ENCODE results near the gene FBXO40. TPM values are rescaled to one million over a fixed set of nuclear protein-coding genes. Genes with fewer than 3 reads are reported as not detected.

The FBXO40 gene
- total and polyA plus RNA-seq, 10 of the 15 experiments (the other 5 are each of a cell fraction or from before 2014, with no cell fraction given) = 0.03 to 0.05 (median 0.04) TPM; not detected in 7

DNA sequence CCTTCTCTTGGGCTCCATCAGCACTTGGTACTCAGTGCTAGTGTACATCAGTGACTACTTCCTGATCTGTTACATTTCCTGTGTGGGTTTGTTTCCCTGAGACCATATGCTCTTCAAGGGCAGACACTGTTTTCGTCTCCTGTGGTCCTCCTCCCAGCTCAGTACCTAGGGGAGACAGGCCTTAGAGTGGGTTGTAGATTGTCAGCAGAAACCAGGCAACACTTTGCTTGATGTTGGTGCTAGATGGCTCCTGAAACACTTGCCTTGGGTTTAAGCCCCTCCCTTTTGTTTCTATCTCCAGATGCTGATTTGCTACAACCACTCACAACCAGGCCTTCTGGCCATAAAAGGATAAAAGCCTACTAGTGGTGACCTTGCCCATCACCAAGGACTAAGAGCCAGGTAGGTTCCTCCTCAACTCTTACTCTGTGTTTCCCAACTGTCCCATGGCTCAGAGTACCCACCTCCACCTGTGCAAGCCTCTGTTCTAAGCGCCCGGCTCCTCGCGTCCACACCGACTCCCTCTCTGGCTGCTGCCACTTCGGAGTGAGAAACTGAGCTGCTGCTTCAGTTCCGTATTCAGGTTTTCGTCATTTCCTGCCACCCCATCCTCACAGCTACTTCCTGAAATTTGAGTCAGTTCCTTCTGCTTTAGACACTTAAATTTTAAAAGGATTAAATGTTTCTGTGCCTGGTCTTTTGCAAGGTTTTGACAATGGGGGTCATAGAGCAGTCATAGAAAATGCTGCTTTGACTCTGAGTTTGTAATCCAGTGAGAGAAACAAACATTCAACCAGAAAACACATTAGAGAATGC is 67.4 kb downstream of the FBXO40 start, which contains the start of gene HCLS1 (continued):
- TF ChIP-seq, protein P1, sequence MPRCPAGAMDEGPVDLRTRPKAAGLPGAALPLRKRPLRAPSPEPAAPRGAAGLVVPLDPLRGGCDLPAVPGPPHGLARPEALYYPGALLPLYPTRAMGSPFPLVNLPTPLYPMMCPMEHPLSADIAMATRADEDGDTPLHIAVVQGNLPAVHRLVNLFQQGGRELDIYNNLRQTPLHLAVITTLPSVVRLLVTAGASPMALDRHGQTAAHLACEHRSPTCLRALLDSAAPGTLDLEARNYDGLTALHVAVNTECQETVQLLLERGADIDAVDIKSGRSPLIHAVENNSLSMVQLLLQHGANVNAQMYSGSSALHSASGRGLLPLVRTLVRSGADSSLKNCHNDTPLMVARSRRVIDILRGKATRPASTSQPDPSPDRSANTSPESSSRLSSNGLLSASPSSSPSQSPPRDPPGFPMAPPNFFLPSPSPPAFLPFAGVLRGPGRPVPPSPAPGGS (IDR thresholded peaks at IDR 0.05; ENCODE audit: borderline replicate concordance, insufficient read depth, low read depth, low read length, poor library complexity, severe bottlenecking) = no peak
- TF ChIP-seq, protein P2, sequence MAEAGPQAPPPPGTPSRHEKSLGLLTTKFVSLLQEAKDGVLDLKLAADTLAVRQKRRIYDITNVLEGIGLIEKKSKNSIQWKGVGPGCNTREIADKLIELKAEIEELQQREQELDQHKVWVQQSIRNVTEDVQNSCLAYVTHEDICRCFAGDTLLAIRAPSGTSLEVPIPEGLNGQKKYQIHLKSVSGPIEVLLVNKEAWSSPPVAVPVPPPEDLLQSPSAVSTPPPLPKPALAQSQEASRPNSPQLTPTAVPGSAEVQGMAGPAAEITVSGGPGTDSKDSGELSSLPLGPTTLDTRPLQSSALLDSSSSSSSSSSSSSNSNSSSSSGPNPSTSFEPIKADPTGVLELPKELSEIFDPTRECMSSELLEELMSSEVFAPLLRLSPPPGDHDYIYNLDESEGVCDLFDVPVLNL (IDR thresholded peaks at IDR 0.05; ENCODE audit: low read depth, low read length) = no peak
- TF ChIP-seq PAX8 (IDR thresholded peaks at IDR 0.05) (no peak), CREB1 (IDR thresholded peaks at IDR 0.05; ENCODE audit: low read depth) (peak; percentile 92), KDM1A (IDR thresholded peaks at IDR 0.05; ENCODE audit: borderline replicate concordance) (no peak), ZNF217 (IDR thresholded peaks at IDR 0.05) (no peak), POLR2AphosphoS2 (IDR thresholded peaks at IDR 0.05; ENCODE audit: low read depth, low read length) (peak; percentile 97), NR2F1 (conservative IDR thresholded peaks at IDR 0.05) (peak; percentile 65; the same call in 1 of the 2 replicates), KAT2A (conservative IDR thresholded peaks at IDR 0.05; ENCODE audit: control insufficient read depth, low read depth, low read length) (no peak), ESRRA (IDR thresholded peaks at IDR 0.05; ENCODE audit: low read length) (peak; percentile 81), TCF7 (IDR thresholded peaks at IDR 0.05; ENCODE audit: borderline replicate concordance) (no peak), SP1 (IDR thresholded peaks at IDR 0.05; ENCODE audit: low read depth, low read length) (peak; percentile 31), BRCA1 (IDR thresholded peaks at IDR 0.05; ENCODE audit: low read depth, low read length) (no peak), HDAC2 (IDR thresholded peaks at IDR 0.05) (no peak), HDGF (IDR thresholded peaks at IDR 0.05) (no peak), IRF4 (IDR thresholded peaks at IDR 0.05; ENCODE audit: low read depth, low read length) (no peak), RBBP5 (conservative IDR thresholded peaks at IDR 0.05) (no peak), RCOR1 (conservative IDR thresholded peaks at IDR 0.05; ENCODE audit: low read depth, low read length) (no peak)
- TF ChIP-seq, protein P3, sequence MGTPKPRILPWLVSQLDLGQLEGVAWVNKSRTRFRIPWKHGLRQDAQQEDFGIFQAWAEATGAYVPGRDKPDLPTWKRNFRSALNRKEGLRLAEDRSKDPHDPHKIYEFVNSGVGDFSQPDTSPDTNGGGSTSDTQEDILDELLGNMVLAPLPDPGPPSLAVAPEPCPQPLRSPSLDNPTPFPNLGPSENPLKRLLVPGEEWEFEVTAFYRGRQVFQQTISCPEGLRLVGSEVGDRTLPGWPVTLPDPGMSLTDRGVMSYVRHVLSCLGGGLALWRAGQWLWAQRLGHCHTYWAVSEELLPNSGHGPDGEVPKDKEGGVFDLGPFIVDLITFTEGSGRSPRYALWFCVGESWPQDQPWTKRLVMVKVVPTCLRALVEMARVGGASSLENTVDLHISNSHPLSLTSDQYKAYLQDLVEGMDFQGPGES (IDR thresholded peaks at IDR 0.05) = no peak
- TF ChIP-seq, protein P4, sequence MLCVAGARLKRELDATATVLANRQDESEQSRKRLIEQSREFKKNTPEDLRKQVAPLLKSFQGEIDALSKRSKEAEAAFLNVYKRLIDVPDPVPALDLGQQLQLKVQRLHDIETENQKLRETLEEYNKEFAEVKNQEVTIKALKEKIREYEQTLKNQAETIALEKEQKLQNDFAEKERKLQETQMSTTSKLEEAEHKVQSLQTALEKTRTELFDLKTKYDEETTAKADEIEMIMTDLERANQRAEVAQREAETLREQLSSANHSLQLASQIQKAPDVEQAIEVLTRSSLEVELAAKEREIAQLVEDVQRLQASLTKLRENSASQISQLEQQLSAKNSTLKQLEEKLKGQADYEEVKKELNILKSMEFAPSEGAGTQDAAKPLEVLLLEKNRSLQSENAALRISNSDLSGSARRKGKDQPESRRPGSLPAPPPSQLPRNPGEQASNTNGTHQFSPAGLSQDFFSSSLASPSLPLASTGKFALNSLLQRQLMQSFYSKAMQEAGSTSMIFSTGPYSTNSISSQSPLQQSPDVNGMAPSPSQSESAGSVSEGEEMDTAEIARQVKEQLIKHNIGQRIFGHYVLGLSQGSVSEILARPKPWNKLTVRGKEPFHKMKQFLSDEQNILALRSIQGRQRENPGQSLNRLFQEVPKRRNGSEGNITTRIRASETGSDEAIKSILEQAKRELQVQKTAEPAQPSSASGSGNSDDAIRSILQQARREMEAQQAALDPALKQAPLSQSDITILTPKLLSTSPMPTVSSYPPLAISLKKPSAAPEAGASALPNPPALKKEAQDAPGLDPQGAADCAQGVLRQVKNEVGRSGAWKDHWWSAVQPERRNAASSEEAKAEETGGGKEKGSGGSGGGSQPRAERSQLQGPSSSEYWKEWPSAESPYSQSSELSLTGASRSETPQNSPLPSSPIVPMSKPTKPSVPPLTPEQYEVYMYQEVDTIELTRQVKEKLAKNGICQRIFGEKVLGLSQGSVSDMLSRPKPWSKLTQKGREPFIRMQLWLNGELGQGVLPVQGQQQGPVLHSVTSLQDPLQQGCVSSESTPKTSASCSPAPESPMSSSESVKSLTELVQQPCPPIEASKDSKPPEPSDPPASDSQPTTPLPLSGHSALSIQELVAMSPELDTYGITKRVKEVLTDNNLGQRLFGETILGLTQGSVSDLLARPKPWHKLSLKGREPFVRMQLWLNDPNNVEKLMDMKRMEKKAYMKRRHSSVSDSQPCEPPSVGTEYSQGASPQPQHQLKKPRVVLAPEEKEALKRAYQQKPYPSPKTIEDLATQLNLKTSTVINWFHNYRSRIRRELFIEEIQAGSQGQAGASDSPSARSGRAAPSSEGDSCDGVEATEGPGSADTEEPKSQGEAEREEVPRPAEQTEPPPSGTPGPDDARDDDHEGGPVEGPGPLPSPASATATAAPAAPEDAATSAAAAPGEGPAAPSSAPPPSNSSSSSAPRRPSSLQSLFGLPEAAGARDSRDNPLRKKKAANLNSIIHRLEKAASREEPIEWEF (IDR thresholded peaks at IDR 0.05; ENCODE audit: insufficient replicate concordance, low read depth, low read length) = no peak
- TF ChIP-seq, protein P5, sequence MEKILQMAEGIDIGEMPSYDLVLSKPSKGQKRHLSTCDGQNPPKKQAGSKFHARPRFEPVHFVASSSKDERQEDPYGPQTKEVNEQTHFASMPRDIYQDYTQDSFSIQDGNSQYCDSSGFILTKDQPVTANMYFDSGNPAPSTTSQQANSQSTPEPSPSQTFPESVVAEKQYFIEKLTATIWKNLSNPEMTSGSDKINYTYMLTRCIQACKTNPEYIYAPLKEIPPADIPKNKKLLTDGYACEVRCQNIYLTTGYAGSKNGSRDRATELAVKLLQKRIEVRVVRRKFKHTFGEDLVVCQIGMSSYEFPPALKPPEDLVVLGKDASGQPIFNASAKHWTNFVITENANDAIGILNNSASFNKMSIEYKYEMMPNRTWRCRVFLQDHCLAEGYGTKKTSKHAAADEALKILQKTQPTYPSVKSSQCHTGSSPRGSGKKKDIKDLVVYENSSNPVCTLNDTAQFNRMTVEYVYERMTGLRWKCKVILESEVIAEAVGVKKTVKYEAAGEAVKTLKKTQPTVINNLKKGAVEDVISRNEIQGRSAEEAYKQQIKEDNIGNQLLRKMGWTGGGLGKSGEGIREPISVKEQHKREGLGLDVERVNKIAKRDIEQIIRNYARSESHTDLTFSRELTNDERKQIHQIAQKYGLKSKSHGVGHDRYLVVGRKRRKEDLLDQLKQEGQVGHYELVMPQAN (conservative IDR thresholded peaks at IDR 0.05) = peak; percentile 60; the same call in 1 of the 2 replicates
